A673 (cell line): ENCODE results near the gene ATF6. TPM values are rescaled to one million over a fixed set of nuclear protein-coding genes. Genes with fewer than 3 reads are reported as not detected.

Experiments used
- BruUV-seq: library from RNA; stranded (reverse); fragments of 400-500 nt; replicated peaks from 2 replicates; lab custom pipeline; 2021; lab: Mats Ljungman, UMichigan
- CTCF ChIA-PET: fragments of 300-600 bp; sonication (Branson Sonifier 250); formaldehyde crosslinking; loops from one replicate; lab custom pipeline; 2022; ENCODE audit warnings: antibody characterized with exemption; lab: Charles Lee
- POLR2A ChIA-PET: fragments of 300-600 bp; sonication (Branson Sonifier 250); formaldehyde crosslinking; loops from one replicate; lab custom pipeline; 2022; ENCODE audit warnings: antibody characterized with exemption; ENCODE audit not compliant: low non-redundant PET; lab: Charles Lee
- DNase-seq: peaks from one replicate; pipeline ENCODE4 v3.0.0-alpha.2; 2015; ENCODE audit warnings: low spot score
- H3K27ac ChIP-seq: fragments of 200-600 bp; sonication (generic); 2 replicates; pipeline ENCODE4 v1.5.1; 2016; ENCODE audit warnings: mixed run types, low read depth, mild to moderate bottlenecking, mixed read lengths, antibody characterized with exemption, low read length; ENCODE audit not compliant: poor library complexity, severe bottlenecking
- H3K27me3 ChIP-seq: fragments of 200-600 bp; sonication (generic); replicated peaks from 2 replicates; pipeline ENCODE4 v1.6.1; 2017; ENCODE audit warnings: mixed run types, low read depth, mild to moderate bottlenecking, mixed read lengths, antibody characterized with exemption, low read length; ENCODE audit not compliant: insufficient read depth, poor library complexity
- H3K36me3 ChIP-seq: fragments of 200-600 bp; sonication (generic); 2 replicates; pipeline ENCODE4 v1.6.1; 2016; ENCODE audit warnings: mixed run types, mild to moderate bottlenecking, mixed read lengths, antibody characterized with exemption, low read length; ENCODE audit not compliant: insufficient read depth, poor library complexity, severe bottlenecking
- H3K4me1 ChIP-seq: fragments of 200-600 bp; sonication (generic); 2 replicates; pipeline ENCODE4 v1.6.1; 2017; ENCODE audit warnings: mixed run types, mild to moderate bottlenecking, mixed read lengths, antibody characterized with exemption, low read length; ENCODE audit not compliant: insufficient read depth, poor library complexity, severe bottlenecking
- H3K4me3 ChIP-seq: fragments of 200-600 bp; sonication (generic); 2 replicates; pipeline ENCODE4 v1.5.1; 2016; ENCODE audit warnings: low read depth, mixed run types, mild to moderate bottlenecking, mixed read lengths, low read length; ENCODE audit not compliant: poor library complexity, severe bottlenecking
- H3K9me3 ChIP-seq: fragments of 200-600 bp; sonication (generic); 2 replicates; pipeline ENCODE4 v1.6.1; 2016; ENCODE audit warnings: mixed run types, low read depth, mild to moderate bottlenecking, mixed read lengths, antibody characterized with exemption, low read length; ENCODE audit not compliant: poor library complexity, severe bottlenecking
- EZH2 ChIP-seq: fragments of 200-600 bp; sonication (generic); IDR thresholded peaks from 2 replicates; pipeline ENCODE4 v1.6.1; 2017; ENCODE audit warnings: borderline replicate concordance, low read depth, mild to moderate bottlenecking, mixed read lengths, antibody characterized with exemption, low read length; ENCODE audit not compliant: poor library complexity, severe bottlenecking
- intact Hi-C: fragments of 100-400 bp; cut with micrococcal nuclease; formaldehyde crosslinking; loops from one replicate; pipeline ENCODE4 v1.10.0; 2022; ENCODE audit not compliant: unreplicated experiment
- total RNA-seq: library from RNA; stranded (reverse); gene quantifications from 2 replicates; pipeline ENCODE4 v1.2.3, GENCODE V29; 2021
- TF ChIP-seq, protein P1 (sequence below): fragments of 300-800, 200-600 bp; sonication (generic); conservative IDR thresholded peaks from 2 replicates; pipeline ENCODE4 v1.5.1; 2017; ENCODE audit warnings: low read depth, mild to moderate bottlenecking, antibody characterized with exemption, low read length, moderate library complexity, mixed read lengths

The ATF6 gene
- total RNA-seq, 1 experiment from 2014 or later: 21.8 TPM

DNA sequence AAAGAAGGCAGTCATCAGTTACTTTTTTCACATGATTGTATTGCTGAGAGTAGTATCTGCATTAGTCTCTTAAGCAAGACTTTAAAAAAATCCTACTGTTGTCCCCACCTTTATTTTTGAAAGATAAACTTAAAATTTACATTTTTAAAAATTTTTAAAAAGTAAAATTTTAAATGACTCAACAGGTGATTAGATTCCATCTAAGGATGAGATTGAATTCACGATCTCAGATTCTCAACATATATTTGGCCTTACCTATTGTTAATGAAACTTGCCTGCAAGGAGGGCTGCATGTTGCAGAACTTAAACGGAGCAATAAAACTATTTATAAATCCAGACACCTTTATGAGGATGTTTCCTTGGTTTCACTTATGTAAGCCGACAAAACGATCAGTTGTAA lies 182.3 kb downstream of the ATF6 start:
- TF ChIP-seq, protein P1, sequence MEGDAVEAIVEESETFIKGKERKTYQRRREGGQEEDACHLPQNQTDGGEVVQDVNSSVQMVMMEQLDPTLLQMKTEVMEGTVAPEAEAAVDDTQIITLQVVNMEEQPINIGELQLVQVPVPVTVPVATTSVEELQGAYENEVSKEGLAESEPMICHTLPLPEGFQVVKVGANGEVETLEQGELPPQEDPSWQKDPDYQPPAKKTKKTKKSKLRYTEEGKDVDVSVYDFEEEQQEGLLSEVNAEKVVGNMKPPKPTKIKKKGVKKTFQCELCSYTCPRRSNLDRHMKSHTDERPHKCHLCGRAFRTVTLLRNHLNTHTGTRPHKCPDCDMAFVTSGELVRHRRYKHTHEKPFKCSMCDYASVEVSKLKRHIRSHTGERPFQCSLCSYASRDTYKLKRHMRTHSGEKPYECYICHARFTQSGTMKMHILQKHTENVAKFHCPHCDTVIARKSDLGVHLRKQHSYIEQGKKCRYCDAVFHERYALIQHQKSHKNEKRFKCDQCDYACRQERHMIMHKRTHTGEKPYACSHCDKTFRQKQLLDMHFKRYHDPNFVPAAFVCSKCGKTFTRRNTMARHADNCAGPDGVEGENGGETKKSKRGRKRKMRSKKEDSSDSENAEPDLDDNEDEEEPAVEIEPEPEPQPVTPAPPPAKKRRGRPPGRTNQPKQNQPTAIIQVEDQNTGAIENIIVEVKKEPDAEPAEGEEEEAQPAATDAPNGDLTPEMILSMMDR: no peak
- no peak for TF ChIP-seq EZH2
- Histone ChIP-seq H3K4me1 (peaks cover 9% of the 10 kb centered on the region), H3K27me3 (no peaks in the 10 kb centered on the region), H3K9me3 (no peaks in the 10 kb centered on the region), H3K36me3 (no peaks in the 10 kb centered on the region), H3K4me3 (no peak overlapping the region), H3K27ac (no peak overlapping the region)
- ChIA-PET CTCF (no interaction called here), POLR2A (interaction anchor here (0.6 kb wide), 1 partner anchor 55 kb away, joined by 4 read pairs; no protein-coding TSS in a partner anchor)
- DNase-seq: no peak
- BruUV-seq: no TSS peak
- intact Hi-C loops: no loop called here

DNA sequence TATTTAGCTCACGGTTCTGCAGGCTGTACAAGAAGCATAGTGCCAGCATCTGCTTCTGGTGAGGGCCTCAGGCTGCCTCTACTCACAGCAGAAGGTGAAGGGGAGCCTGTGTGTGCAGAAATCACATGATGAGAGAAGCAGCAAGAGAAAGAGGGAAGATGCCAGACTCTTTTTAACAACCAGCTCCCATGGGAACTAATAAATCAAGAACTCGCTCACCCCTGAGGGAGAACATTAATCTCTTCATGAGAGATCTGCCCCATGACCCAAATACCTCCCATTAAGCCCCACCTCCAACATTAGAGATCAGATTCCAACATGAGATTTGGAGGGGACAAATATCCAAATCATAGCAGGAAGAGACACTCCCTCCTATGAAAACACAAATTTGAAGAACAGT lies 183.4 kb downstream of the ATF6 start:
- no peak for TF ChIP-seq EZH2
- TF ChIP-seq, protein P1: no peak
- intact Hi-C loops: no loop called here
- no peaks in the 10 kb centered on the region for H3K27me3 ChIP-seq
- BruUV-seq: no TSS peak
- H3K27ac ChIP-seq: no peak overlapping the region
- ChIA-PET CTCF (no interaction called here), POLR2A (no interaction called here)
- H3K9me3 ChIP-seq: no peaks in the 10 kb centered on the region
- no peaks in the 10 kb centered on the region for H3K36me3 ChIP-seq
- H3K4me1 ChIP-seq: peaks cover 9% of the 10 kb centered on the region
- no peak overlapping the region for H3K4me3 ChIP-seq
- peak; percentile 42 for DNase-seq

DNA sequence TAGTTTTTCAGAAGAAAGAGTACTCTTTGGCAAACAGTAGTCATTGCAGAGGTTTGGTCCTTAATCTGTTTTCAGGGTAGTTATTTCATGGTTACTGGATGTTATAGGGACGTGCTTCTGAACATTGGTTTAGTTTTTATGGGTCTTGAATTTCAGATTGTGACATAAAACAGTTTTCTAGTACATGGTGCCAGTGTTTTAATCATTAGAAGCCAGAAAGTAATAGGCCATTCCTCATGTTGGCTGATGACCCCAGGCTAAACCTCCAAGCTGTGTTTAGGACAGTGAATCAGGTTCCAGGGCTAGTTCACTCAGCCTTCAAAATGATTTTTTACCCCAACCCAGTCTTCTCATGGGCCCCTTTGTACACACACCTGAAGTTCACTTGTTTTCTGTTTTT lies 184.3 kb downstream of the ATF6 start:
- Histone ChIP-seq H3K27ac (no peak overlapping the region), H3K27me3 (no peaks in the 10 kb centered on the region), H3K9me3 (no peaks in the 10 kb centered on the region), H3K36me3 (no peaks in the 10 kb centered on the region), H3K4me3 (no peak overlapping the region), H3K4me1 (peaks cover 9% of the 10 kb centered on the region)
- intact Hi-C loops: no loop called here
- ChIA-PET CTCF (no interaction called here), POLR2A (no interaction called here)
- DNase-seq: no peak
- TF ChIP-seq, protein P1: no peak
- TF ChIP-seq EZH2: no peak
- BruUV-seq: no TSS peak
